ENCODE results near the gene CD8A. TPM values are rescaled to one million over a fixed set of nuclear protein-coding genes. Genes with fewer than 3 reads are reported as not detected.
A peak's percentile ranks its signal among the peaks of the same experiment; 100 is the strongest.

Gene CD8A
- total and polyA plus RNA-seq, 2 of the 8 experiments (the other 6 are each of a cell fraction or from before 2014, with no cell fraction given) = 0.14 to 0.39 TPM

DNA sequence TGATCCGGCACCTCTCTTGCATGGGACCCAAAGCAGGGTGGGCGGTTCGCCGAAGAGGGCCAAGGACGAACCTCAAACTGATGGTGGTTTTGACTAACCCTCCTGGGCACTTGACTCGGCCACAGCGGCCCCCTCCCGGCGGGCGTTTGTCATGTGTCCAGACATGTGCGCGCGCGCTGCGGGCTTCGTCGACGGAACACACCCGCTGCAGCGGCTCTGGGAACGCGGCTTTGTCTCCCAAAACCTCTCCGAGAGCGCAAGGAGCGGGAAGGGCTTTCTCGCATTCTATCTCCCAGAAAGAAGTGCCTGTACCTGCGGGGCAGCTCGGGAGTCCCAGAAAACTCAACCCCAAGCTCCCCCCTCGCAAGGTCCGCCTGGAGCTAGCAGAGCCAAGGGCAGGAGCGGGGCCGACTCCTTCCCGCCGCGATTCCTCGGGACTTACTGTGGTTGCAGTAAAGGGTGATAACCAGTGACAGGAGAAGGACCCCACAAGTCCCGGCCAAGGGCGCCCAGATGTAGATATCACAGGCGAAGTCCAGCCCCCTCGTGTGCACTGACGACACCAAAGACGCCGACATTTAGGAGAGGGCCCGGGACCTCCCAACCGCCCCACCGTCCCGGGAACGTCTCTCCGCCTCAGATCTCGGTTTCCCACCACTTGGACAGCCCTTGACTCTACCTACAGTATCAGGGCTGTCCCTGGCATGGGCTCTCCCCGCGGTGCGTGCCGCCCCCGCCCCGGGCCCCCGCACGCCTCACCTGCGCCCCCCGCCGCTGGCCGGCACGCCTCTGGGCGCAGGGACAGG lies 1.6 kb downstream of the CD8A start (continued):
- TF ChIP-seq, protein P1, sequence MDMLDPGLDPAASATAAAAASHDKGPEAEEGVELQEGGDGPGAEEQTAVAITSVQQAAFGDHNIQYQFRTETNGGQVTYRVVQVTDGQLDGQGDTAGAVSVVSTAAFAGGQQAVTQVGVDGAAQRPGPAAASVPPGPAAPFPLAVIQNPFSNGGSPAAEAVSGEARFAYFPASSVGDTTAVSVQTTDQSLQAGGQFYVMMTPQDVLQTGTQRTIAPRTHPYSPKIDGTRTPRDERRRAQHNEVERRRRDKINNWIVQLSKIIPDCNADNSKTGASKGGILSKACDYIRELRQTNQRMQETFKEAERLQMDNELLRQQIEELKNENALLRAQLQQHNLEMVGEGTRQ (IDR thresholded peaks at IDR 0.05; ENCODE audit: low read length) = peak; percentile 70
- TF ChIP-seq SAP30 (IDR thresholded peaks at IDR 0.05; ENCODE audit: insufficient read depth, insufficient replicate concordance, low read length) = no peak
- TF ChIP-seq KDM1A (IDR thresholded peaks at IDR 0.05; ENCODE audit: borderline replicate concordance, low read length) = peak; percentile 30; the same call in 1 of the 2 replicates
- TF ChIP-seq SRF (IDR thresholded peaks at IDR 0.05; ENCODE audit: low read depth, low read length) = no peak
- TF ChIP-seq GTF2F1 (IDR thresholded peaks at IDR 0.05; ENCODE audit: borderline replicate concordance, low read depth, low read length) = 0 out of 2 replicates have a peak, but pooled peaks have one; percentile 66
- 0 out of 4 replicates have a peak, but pooled peaks of 1 of the 2 experiments have one; percentile 47 for TF ChIP-seq HDAC2 (IDR thresholded peaks at IDR 0.05; ENCODE audit: borderline replicate concordance in 1 of 2, low read depth in 2 of 2, low read length in 2 of 2)
- peak; percentile 76; the same call in 1 of the 2 replicates for TF ChIP-seq SUZ12 (IDR thresholded peaks at IDR 0.05; ENCODE audit: low read length)
- TF ChIP-seq TEAD4 (IDR thresholded peaks at IDR 0.05; ENCODE audit: low read depth, low read length) = no peak
- peak; percentile 73 for TF ChIP-seq RNF2 (IDR thresholded peaks at IDR 0.05; ENCODE audit: borderline replicate concordance, low read depth, low read length, missing control alignments, poor library complexity, severe bottlenecking)
- TF ChIP-seq, protein P2, sequence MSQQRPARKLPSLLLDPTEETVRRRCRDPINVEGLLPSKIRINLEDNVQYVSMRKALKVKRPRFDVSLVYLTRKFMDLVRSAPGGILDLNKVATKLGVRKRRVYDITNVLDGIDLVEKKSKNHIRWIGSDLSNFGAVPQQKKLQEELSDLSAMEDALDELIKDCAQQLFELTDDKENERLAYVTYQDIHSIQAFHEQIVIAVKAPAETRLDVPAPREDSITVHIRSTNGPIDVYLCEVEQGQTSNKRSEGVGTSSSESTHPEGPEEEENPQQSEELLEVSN (IDR thresholded peaks at IDR 0.05) = peak; percentile 99
- TF ChIP-seq EGR1 (IDR thresholded peaks at IDR 0.05; ENCODE audit: borderline replicate concordance, low read depth, low read length) = 0 out of 2 replicates have a peak, but pooled peaks have one; percentile 11
